ENCODE measurements around the gene PRUNE2.

The PRUNE2 gene

GRCh38 chr9:76630916-76631315 is 275.0 kb downstream of the PRUNE2 start:
- DNase-seq (ENCODE audit: low read depth in 3 of 3, low spot score in 1 of 3) = no peak

- no peak for DNase-seq (ENCODE audit: low read depth in 3 of 3, low spot score in 1 of 3)
Measured at GRCh38 chr9:76629205-76629990, 276.5 kb downstream of the PRUNE2 start.

- no peak for DNase-seq (ENCODE audit: low read depth in 3 of 3, low spot score in 1 of 3)
Measured at GRCh38 chr9:76628155-76628554, 277.8 kb downstream of the PRUNE2 start.

- no peak for DNase-seq (ENCODE audit: low read depth in 3 of 3, low spot score in 1 of 3)
Measured at GRCh38 chr9:76626980-76627379, 278.9 kb downstream of the PRUNE2 start.

GRCh38 chr9:76626141-76626540 is 279.8 kb downstream of the PRUNE2 start:
- no peak for DNase-seq (ENCODE audit: low read depth in 3 of 3, low spot score in 1 of 3)

- DNase-seq (ENCODE audit: low read depth in 3 of 3, low spot score in 1 of 3) = no peak
Measured at GRCh38 chr9:76624391-76625048, 281.4 kb downstream of the PRUNE2 start.

GRCh38 chr9:76620996-76621395 is 284.9 kb downstream of the PRUNE2 start:
- no peak for DNase-seq (ENCODE audit: low read depth in 3 of 3, low spot score in 1 of 3)

GRCh38 chr9:76620581-76620980 is 285.3 kb downstream of the PRUNE2 start:
- no peak for DNase-seq (ENCODE audit: low read depth in 3 of 3, low spot score in 1 of 3)

- DNase-seq (ENCODE audit: low read depth in 3 of 3, low spot score in 1 of 3) = no peak
Measured at GRCh38 chr9:76619640-76620039, 286.3 kb downstream of the PRUNE2 start.

- DNase-seq (ENCODE audit: low read depth in 3 of 3, low spot score in 1 of 3) = no peak
Measured at GRCh38 chr9:76619197-76619596, 286.7 kb downstream of the PRUNE2 start.

- no peak for DNase-seq (ENCODE audit: low read depth in 3 of 3, low spot score in 1 of 3)
Measured at GRCh38 chr9:76618762-76619161, 287.2 kb downstream of the PRUNE2 start.

- no peak for DNase-seq (ENCODE audit: low read depth in 3 of 3, low spot score in 1 of 3)
Measured at GRCh38 chr9:76617497-76618175, 288.3 kb downstream of the PRUNE2 start.

GRCh38 chr9:76616780-76617179 is 289.1 kb downstream of the PRUNE2 start:
- DNase-seq (ENCODE audit: low read depth in 3 of 3, low spot score in 1 of 3) = no peak

GRCh38 chr9:76615177-76615603 is 290.7 kb downstream of the PRUNE2 start:
- no peak for DNase-seq (ENCODE audit: low read depth in 3 of 3, low spot score in 1 of 3)

- DNase-seq (ENCODE audit: low read depth in 3 of 3, low spot score in 1 of 3) = no peak
Measured at GRCh38 chr9:76613974-76614373, 291.9 kb downstream of the PRUNE2 start.

GRCh38 chr9:76613150-76613781 is 292.6 kb downstream of the PRUNE2 start:
- no peak for DNase-seq (ENCODE audit: low read depth in 3 of 3, low spot score in 1 of 3)

GRCh38 chr9:76610011-76610352 is 295.9 kb downstream of the PRUNE2 start:
- DNase-seq (ENCODE audit: low read depth in 3 of 3, low spot score in 1 of 3) = no peak

GRCh38 chr9:76609285-76610010 is 296.5 kb downstream of the PRUNE2 start:
- DNase-seq (ENCODE audit: low read depth in 3 of 3, low spot score in 1 of 3) = no peak

- DNase-seq (ENCODE audit: low read depth in 3 of 3, low spot score in 1 of 3) = no peak
Measured at GRCh38 chr9:76608575-76609273, 297.2 kb downstream of the PRUNE2 start.

- no peak for DNase-seq (ENCODE audit: low read depth in 3 of 3, low spot score in 1 of 3)
Measured at GRCh38 chr9:76607730-76608436, 298.0 kb downstream of the PRUNE2 start.
